H1 (cell line): ENCODE data around the gene IGFALS. TPM values are rescaled to one million over a fixed set of nuclear protein-coding genes. Genes with fewer than 3 reads are reported as not detected.

Experiments
- POU5F1 ChIP-seq: IDR thresholded peaks from 2 replicates; pipeline ENCODE4 v1.6.1; 2011; ENCODE audit warnings: low read depth, mild to moderate bottlenecking, low read length, moderate library complexity
- SAP30 ChIP-seq: fragments of 300-600 bp; sonication (generic); IDR thresholded peaks from 2 replicates; pipeline ENCODE4 v1.7.1; 2012; ENCODE audit warnings: low read length, moderate library complexity, mild to moderate bottlenecking, inconsistent platforms; ENCODE audit not compliant: insufficient read depth, insufficient replicate concordance
- SP2 ChIP-seq: IDR thresholded peaks from 2 replicates; pipeline ENCODE4 v1.6.1; 2012; ENCODE audit warnings: mild to moderate bottlenecking, low read length, inconsistent platforms
- polyA plus RNA-seq, 7 experiments: library from polyadenylated mRNA; depleted of rRNA in 3 of 7; stranded (reverse) in 5 of 7; unstranded in 2 of 7; fragments of >200 nt in 5 of 7; fragments of 200-250 nt in 2 of 7; gene quantifications; 1 replicate in 5 of 7; 2 replicates in 1 of 7; 4 replicates in 1 of 7; pipeline versions ENCODE4 v1.2.1 to v1.2.3, GENCODE V29; 2011 to 2013; ENCODE audit warnings: missing spikeins in 2 of 7, mixed read lengths in 2 of 7
- total RNA-seq: library from RNA; stranded (reverse); fragmentation: NEBNext Ultra II Directional; extraction: Animal tissue kit (Norgen Biotek cat#: 25700); gene quantifications from 2 replicates; pipeline ENCODE4 v1.2.1, GENCODE V29; 2021

Gene IGFALS
- total and polyA plus RNA-seq, 2 of the 8 experiments (the other 6 are each of a cell fraction or from before 2014, with no cell fraction given), result not detected

DNA sequence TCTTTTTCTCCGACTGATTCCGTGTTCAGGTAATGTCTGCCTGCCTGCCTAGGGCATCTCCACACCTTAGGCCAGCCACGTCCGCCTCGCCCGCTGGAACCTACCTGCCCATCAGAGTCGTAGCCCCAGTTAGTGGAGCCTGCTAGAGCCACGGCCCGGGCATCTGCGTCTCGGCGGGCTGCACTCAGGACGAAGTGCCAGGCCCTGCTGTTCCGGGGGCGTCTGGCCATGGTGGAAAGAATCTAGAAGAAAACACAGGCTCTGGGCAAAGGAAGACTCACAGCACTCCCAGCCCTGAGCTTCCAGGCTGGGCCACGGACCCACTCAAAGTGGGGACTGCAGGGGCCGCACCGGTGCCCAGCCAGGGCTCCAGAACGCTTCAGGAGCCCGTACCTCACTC lies 12.3 kb downstream of the IGFALS start (continued):
- TF ChIP-seq SAP30, result no peak
- TF ChIP-seq SP2, result no peak
- no peak for TF ChIP-seq POU5F1
- TF ChIP-seq, all 59 proteins: peak for 0
